NCI-H526 (cell line): ENCODE data around the gene FRYL.

Experiments
- DNase-seq, 2 experiments: peaks; one replicate each; lab custom pipeline; 2025; lab: John Stamatoyannopoulos, UW

FRYL gene

GRCh38 chr4:48620093-48620492, 160.0 kb downstream of the FRYL start:
- DNase-seq: no peak

GRCh38 chr4:48604527-48604926, 175.6 kb downstream of the FRYL start:
- DNase-seq: no peak

GRCh38 chr4:48604041-48604440, 176.0 kb downstream of the FRYL start:
- peak in 1 of 2 experiments; percentile 2 for DNase-seq

GRCh38 chr4:48603366-48604003, 176.6 kb downstream of the FRYL start:
- DNase-seq: peak in 1 of 2 experiments; percentile 25

GRCh38 chr4:48602763-48603162, 177.3 kb downstream of the FRYL start:
- DNase-seq: peak; percentile 78 to 83

GRCh38 chr4:48602222-48602621, 177.9 kb downstream of the FRYL start:
- peak; percentile 49 to 62 for DNase-seq

- DNase-seq: no peak
These were observed 183.7 kb downstream of the FRYL start for GRCh38 chr4:48596336-48596735.

- no peak for DNase-seq
These were observed 185.9 kb downstream of the FRYL start for GRCh38 chr4:48594180-48594579.

GRCh38 chr4:48591372-48591771, 188.7 kb downstream of the FRYL start:
- no peak for DNase-seq

- DNase-seq: no peak
These were observed 189.2 kb downstream of the FRYL start for GRCh38 chr4:48590884-48591283.

- DNase-seq: no peak
These were observed 191.0 kb downstream of the FRYL start for GRCh38 chr4:48589098-48589445.

GRCh38 chr4:48588230-48589097, 191.6 kb downstream of the FRYL start:
- DNase-seq: no peak

- no peak for DNase-seq
These were observed 194.7 kb downstream of the FRYL start for GRCh38 chr4:48585401-48585800.

- peak; percentile 38 to 73 for DNase-seq
These were observed 201.7 kb downstream of the FRYL start for GRCh38 chr4:48578132-48578968.

- no peak for DNase-seq
These were observed 204.1 kb downstream of the FRYL start for GRCh38 chr4:48575964-48576363.

- no peak for DNase-seq
These were observed 208.6 kb downstream of the FRYL start for GRCh38 chr4:48571471-48571870.

- no peak for DNase-seq
These were observed 209.3 kb downstream of the FRYL start for GRCh38 chr4:48570646-48571220.

- DNase-seq: no peak
These were observed 214.1 kb downstream of the FRYL start for GRCh38 chr4:48566034-48566384.

- DNase-seq: peak; percentile 3 to 53
These were observed 214.6 kb downstream of the FRYL start for GRCh38 chr4:48565362-48566033.

- no peak for DNase-seq
These were observed 215.9 kb downstream of the FRYL start for GRCh38 chr4:48564151-48564550.

- peak in 1 of 2 experiments; percentile 4 for DNase-seq
These were observed 221.3 kb downstream of the FRYL start for GRCh38 chr4:48558819-48559218.

- no peak for DNase-seq
These were observed 222.1 kb downstream of the FRYL start for GRCh38 chr4:48558026-48558425.
